NCI-H1048 (cell line): ENCODE data around the gene TAF11L6.
"Not testable (repeated sequence)": the region's sequence is repeated elsewhere in the genome, so short reads cannot be mapped to it uniquely, and the experiment has no call there.

ENCODE experiments used
- DNase-seq: peaks from one replicate; lab custom pipeline; 2025; lab: John Stamatoyannopoulos, UW

The TAF11L6 gene

DNA sequence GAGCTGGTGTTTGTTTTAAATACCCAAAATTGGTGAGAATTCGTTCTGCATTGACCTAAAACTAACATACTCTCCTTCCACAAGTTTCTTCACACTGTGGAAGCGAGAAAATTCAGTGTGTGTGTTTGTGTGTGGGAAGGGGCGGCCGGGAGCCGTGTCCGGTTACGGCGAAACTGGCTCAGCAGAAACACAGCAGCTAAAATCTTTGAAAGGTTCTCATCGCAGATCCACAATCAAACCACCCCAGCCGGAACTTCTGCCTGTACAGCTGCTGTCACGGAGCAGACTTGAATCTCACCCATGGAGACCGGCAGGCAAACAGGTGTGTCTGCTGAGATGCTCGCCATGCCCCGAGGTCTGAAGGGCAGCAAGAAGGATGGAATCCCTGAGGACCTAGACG lies at the start of gene TAF11L6:
TAF11L6 (plus strand) TSS at position 301 of the 400 bp plus-strand sequence.
- not testable (repeated sequence) for DNase-seq

DNA sequence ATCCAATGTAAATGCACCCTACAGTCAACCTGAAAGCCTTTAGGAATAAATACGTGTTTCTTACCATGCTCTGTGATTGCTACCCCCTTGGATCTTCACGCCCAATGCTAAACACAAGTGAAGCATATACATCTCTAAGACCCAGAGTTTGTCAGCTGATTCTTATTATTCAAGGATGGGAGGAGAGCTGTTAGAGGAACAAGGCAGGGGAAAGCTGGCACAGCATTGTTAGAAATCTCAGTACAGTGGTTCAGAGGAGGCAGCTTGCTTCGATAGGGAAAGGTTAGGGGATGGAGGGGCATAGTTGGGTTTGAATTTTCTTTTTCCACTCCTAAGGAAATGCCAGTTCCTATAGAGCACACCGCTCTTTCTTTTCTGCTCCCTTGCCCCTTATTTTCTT lies 47.1 kb upstream of the TAF11L6 start:
- DNase-seq, result no peak

DNA sequence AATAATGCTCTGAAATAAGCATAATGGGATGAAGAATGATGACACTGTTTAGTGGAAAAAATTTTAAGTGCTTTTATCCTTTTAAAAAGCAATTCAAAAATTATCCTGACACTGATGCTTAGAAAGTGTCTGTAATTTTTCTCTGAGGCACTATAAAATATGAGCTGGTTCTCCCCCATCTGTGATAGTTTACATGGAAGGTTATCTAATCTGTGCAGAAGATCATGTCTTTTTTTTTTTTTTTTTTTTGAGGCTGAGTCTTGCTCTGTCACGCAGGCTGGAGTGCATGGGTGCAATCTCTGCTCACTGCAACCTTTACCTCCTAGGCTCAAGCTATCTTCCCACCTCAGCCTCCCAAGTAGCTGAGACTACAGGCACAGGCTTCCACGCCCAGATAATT lies 45.7 kb upstream of the TAF11L6 start:
- no peak for DNase-seq

DNA sequence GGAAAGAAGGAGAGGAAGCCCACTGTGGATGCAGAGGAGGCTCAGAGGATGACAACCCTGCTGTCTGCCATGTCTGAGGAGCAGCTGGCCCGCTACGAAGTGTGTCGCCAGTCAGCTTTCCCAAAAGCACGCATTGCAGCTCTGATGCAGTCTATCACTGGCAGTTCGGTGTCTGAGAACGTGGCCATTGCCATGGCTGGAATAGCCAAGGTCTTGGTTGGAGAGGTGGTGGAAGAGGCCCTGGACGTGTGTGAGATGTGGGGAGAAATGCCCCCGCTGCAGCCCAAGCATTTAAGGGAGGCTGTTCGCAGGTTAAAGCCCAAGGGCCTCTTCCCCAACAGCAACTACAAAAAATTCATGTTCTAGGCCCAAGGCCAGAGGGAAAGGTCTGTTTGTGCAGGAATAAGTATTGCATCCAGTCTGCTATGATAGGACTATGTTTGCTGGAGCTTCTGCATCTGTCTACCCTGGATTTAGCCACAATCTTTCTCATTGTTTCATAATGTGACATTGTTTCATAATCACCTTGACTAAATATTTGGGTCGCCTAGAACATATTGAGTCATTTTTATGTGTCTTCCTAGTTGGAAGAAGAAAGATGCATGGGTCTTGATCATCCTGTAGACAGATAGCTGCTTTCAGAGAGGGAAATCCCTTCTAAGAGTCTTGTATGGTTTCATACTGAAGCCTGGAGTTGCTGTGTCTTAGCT lies 41.9 kb upstream of the TAF11L6 start:
- not testable (repeated sequence) for DNase-seq

DNA sequence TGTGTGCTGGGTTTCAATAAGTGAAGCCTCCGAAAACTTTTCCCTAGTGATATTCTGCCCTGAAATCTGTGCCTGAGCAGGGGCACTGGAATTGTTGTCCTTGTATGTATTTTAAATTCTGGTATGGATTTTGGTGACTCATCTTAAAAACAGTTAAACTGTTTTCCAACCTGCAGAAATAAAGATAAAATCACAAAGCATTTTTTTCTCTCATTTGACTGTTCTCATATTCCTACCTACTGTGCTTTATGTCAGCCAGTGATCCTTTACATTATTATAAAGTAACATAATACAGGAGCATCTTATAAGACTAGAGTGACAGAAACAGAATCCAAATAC lies 41.3 kb upstream of the TAF11L6 start:
- no peak for DNase-seq

DNA sequence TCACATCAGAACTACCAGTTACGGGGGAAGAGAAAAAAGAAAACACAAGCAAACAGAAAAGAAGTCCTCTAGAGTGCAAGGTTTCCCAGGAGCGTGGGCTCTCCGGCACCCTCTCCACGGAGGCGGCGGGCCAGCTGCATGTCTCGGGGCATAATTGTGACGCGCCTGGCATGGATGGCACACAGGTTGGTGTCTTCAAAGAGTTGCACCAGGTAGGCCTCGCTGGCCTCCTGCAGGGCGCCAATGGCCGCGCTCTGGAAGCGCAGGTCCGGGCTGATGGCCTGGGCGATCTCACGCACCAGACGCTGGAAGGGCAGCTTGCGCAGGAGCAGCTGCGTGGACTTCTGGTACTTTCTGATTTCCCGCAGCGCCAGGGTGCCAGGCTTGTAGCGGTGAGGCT lies 37.2 kb upstream of the TAF11L6 start:
- DNase-seq, result not testable (repeated sequence)

DNA sequence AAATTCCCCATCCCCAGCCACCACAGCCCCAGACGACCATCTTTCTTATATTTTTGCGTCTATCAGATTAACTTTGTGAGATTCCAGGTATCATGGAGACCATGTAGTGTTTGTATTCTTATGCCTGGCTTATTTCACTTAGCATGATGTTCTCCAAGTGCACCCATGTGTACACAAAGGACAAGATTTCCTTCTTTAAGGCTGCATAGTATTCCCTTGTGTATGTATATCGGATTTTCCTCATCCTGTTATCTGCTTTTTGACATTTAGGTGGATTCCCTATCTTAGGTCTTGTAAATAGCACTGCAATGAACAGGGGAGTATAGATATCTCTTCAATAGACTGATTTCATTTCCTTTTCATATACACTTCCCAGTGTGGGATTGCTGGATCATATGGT lies 35.7 kb upstream of the TAF11L6 start:
- DNase-seq, result no peak

DNA sequence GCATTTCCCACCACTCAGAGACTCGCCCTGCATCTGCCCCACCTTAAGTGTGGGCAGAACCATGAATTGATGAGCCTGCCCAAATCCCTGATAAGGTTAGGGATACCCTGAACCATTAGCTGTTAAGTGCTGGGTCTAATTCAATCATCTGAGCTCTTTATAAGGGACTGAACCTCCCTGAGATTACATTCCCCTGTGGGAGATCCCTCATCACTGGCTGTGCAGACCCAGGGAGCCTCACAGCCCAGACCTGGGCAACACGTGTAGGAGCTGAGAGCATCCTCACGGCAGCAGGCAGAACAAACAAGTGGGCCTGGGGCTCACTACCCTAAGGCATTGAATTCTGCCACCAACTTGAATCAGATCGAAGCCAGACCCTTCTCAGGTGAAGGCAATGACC lies 31.0 kb upstream of the TAF11L6 start:
- DNase-seq, result no peak

DNA sequence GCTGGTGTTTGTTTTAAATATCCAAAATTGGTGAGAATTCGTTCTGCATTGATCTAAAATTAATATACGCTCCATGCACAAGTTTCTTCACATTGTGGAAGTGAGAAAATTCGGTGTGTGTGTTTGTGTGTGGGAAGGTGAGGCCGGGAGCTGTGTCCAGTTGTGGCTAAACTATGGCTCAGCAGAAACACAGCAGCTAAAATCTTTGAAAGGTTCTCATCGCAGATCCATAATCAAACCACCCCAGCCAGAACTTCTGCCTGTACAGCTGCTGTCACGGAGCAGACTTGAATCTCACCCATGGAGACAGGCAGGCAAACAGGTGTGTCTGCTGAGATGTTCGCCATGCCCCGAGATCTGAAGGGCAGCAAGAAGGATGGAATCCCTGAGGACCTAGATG lies 30.5 kb upstream of the TAF11L6 start, which contains the start of gene TAF11L2:
TAF11L2 (plus strand) TSS at position 301 of the 400 bp plus-strand sequence.
- DNase-seq, result not testable (repeated sequence)

DNA sequence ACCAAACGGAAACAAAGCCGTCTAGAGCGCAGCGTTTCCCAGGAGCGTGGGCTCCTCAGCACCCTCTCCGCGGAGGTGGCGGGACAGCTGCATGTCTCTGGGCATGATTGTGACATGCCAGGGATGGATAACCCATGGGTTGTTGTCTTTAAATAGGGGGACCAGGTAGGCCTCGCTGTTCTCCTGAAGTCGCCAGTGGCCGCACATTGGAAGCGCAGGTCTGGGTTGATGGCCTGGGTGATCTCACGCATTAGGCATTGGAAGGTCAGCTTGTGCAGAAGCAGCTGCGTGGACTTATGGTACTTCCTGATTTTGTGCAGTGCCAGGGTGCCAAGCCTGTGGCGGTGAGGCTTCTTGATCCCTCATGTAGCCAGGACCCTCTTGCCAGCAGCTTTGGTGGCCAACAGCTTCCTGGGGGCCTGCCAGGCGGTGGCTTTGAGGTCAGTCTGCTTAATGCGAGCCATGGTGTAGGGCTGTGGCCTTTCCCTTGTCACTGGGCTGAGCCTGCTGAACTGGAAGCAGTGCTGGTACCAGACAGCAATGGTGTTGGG lies 16.6 kb upstream of the TAF11L6 start:
- DNase-seq, result no peak

DNA sequence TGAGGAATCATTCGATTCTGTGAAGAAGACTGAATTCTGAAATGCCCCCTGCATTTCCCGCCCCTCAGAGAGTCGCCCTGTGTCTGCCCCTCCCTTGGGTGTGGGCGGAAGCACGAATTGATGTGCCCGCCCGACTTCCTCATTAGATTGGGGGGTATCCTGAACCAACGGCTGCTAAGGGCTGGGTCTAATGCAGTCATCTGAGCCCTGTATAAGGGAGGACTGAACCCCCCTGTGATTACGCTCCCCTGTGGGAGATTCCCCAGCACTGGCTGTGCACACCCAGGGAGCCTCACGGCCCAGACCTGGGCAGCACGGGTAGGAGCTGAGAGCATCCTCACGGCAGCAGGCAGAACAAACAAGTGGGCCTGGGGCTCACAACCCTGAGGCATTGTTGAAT lies 10.9 kb upstream of the TAF11L6 start:
- DNase-seq, result not testable (repeated sequence)

DNA sequence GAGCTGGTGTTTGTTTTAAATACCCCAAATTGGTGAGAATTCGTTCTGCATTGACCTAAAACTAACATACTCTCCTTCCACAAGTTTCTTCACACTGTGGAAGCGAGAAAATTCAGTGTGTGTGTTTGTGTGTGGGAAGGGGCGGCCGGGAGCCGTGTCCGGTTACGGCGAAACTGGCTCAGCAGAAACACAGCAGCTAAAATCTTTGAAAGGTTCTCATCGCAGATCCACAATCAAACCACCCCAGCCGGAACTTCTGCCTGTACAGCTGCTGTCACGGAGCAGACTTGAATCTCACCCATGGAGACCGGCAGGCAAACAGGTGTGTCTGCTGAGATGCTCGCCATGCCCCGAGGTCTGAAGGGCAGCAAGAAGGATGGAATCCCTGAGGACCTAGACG lies 10.4 kb upstream of the TAF11L6 start, which contains the start of gene TAF11L3:
TAF11L3 (plus strand) TSS at position 301 of the 400 bp plus-strand sequence.
- DNase-seq, result not testable (repeated sequence)

DNA sequence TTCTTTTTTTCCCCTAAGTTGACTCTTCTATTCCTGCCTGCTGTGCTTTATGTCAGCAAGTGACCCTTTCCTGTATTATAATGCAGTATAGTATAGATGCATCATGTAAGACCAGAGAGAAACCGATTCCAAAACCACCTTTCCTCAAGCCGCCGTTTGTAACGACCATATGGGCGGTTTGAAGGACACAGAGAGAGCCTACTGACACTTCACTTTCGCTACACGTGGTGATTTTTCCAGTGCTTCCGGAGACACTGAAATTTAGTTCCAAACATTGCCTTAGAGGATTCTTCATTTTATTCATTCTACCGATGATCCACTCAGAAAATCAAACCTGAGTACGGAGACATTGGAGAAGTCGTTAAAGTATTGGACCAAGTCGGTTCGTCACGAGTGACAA lies 9.0 kb upstream of the TAF11L6 start:
- DNase-seq, result not testable (repeated sequence)

DNA sequence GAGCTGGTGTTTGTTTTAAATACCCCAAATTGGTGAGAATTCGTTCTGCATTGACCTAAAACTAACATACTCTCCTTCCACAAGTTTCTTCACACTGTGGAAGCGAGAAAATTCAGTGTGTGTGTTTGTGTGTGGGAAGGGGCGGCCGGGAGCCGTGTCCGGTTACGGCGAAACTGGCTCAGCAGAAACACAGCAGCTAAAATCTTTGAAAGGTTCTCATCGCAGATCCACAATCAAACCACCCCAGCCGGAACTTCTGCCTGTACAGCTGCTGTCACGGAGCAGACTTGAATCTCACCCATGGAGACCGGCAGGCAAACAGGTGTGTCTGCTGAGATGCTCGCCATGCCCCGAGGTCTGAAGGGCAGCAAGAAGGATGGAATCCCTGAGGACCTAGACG lies 7.0 kb upstream of the TAF11L6 start, which contains the start of gene TAF11L4:
TAF11L4 (plus strand) TSS at position 301 of the 400 bp plus-strand sequence.
- not testable (repeated sequence) for DNase-seq

DNA sequence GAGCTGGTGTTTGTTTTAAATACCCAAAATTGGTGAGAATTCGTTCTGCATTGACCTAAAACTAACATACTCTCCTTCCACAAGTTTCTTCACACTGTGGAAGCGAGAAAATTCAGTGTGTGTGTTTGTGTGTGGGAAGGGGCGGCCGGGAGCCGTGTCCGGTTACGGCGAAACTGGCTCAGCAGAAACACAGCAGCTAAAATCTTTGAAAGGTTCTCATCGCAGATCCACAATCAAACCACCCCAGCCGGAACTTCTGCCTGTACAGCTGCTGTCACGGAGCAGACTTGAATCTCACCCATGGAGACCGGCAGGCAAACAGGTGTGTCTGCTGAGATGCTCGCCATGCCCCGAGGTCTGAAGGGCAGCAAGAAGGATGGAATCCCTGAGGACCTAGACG lies 3.5 kb upstream of the TAF11L6 start, which contains the start of gene TAF11L5:
TAF11L5 (plus strand) TSS at position 301 of the 400 bp plus-strand sequence.
- not testable (repeated sequence) for DNase-seq

DNA sequence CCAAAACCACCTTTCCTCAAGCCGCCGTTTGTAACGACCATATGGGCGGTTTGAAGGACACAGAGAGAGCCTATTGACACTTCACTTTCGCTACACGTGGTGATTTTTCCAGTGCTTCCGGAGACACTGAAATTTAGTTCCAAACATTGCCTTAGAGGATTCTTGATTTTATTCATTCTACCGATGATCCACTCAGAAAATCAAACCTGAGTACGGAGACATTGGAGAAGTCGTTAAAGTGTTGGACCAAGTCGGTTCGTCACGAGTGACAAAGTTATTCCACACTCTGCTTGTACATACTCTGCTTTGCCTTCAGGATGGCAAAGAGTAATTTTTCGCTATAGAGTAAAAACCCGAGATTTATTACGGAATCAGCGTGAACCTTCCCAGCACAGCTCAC lies 2.0 kb upstream of the TAF11L6 start:
- DNase-seq, result not testable (repeated sequence)
